Stimulated activated CD8-positive, alpha-beta memory T cell treated with anti-CD3 and anti-CD28 coated beads, Interleukin-12 subunit alpha, Interleukin-12 subunit beta, amount 100 ng/mL, for 24 hours (primary cell): Measurements from ENCODE around the gene PTX4.
A peak's percentile ranks its signal among the peaks of the same experiment; 100 is the strongest.

Experiments used
- DNase-seq: peaks from one replicate; pipeline ENCODE4 v3.0.0-alpha.2; 2020; ENCODE audit errors: extremely low read depth

PTX4 gene

GRCh38 chr16:1500465-1501150 lies 11.9 kb upstream of the PTX4 start:
- DNase-seq: no peak

- no peak for DNase-seq
Measured at GRCh38 chr16:1499756-1500464, 11.2 kb upstream of the PTX4 start.

GRCh38 chr16:1498899-1499676 lies 10.3 kb upstream of the PTX4 start:
- no peak for DNase-seq

GRCh38 chr16:1497014-1497598 lies 8.4 kb upstream of the PTX4 start:
- no peak for DNase-seq

- DNase-seq: no peak
Measured at GRCh38 chr16:1496464-1496863, 7.7 kb upstream of the PTX4 start.

GRCh38 chr16:1495889-1496262 lies 7.1 kb upstream of the PTX4 start:
- no peak for DNase-seq

- no peak for DNase-seq
Measured at GRCh38 chr16:1495211-1495888, 6.6 kb upstream of the PTX4 start.

- DNase-seq: no peak
Measured at GRCh38 chr16:1494711-1495110, 6.0 kb upstream of the PTX4 start.

GRCh38 chr16:1494129-1494640 lies 5.4 kb upstream of the PTX4 start:
- no peak for DNase-seq

- DNase-seq: no peak
Measured at GRCh38 chr16:1493746-1494094, 5.0 kb upstream of the PTX4 start.

GRCh38 chr16:1492923-1493745 lies 4.4 kb upstream of the PTX4 start, which contains the start of gene TELO2:
Gene TELO2, plus strand, starts transcription at chr16:1493360. Its CDS starts 922 bp downstream, at chr16:1494282.
- peak; percentile 68 for DNase-seq

- DNase-seq: no peak
Measured at GRCh38 chr16:1492082-1492922, 3.6 kb upstream of the PTX4 start.

- no peak for DNase-seq
Measured at GRCh38 chr16:1491327-1491726, 2.6 kb upstream of the PTX4 start.

GRCh38 chr16:1489077-1489476 lies 333 bp upstream of the PTX4 start:
- no peak for DNase-seq

GRCh38 chr16:1488054-1488601 lies 616 bp downstream of the PTX4 start:
- no peak for DNase-seq

GRCh38 chr16:1487395-1488053 lies 1.2 kb downstream of the PTX4 start:
- DNase-seq: no peak

- DNase-seq: no peak
Measured at GRCh38 chr16:1486551-1487390, 2.0 kb downstream of the PTX4 start.
